Stimulated activated CD4-positive, alpha-beta T cell treated with anti-CD3 and anti-CD28 coated beads, Interleukin-15, amount 100 ng/mL, for 24 hours (primary cell): Measurements from ENCODE around the gene UNKL.
A peak's percentile ranks its signal among the peaks of the same experiment; 100 is the strongest.

Source experiments
- DNase-seq: peaks from one replicate; pipeline ENCODE4 v3.0.0-alpha.2; 2020

The UNKL gene, protein sequence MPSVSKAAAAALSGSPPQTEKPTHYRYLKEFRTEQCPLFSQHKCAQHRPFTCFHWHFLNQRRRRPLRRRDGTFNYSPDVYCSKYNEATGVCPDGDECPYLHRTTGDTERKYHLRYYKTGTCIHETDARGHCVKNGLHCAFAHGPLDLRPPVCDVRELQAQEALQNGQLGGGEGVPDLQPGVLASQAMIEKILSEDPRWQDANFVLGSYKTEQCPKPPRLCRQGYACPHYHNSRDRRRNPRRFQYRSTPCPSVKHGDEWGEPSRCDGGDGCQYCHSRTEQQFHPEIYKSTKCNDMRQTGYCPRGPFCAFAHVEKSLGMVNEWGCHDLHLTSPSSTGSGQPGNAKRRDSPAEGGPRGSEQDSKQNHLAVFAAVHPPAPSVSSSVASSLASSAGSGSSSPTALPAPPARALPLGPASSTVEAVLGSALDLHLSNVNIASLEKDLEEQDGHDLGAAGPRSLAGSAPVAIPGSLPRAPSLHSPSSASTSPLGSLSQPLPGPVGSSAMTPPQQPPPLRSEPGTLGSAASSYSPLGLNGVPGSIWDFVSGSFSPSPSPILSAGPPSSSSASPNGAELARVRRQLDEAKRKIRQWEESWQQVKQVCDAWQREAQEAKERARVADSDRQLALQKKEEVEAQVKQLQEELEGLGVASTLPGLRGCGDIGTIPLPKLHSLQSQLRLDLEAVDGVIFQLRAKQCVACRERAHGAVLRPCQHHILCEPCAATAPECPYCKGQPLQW

DNA sequence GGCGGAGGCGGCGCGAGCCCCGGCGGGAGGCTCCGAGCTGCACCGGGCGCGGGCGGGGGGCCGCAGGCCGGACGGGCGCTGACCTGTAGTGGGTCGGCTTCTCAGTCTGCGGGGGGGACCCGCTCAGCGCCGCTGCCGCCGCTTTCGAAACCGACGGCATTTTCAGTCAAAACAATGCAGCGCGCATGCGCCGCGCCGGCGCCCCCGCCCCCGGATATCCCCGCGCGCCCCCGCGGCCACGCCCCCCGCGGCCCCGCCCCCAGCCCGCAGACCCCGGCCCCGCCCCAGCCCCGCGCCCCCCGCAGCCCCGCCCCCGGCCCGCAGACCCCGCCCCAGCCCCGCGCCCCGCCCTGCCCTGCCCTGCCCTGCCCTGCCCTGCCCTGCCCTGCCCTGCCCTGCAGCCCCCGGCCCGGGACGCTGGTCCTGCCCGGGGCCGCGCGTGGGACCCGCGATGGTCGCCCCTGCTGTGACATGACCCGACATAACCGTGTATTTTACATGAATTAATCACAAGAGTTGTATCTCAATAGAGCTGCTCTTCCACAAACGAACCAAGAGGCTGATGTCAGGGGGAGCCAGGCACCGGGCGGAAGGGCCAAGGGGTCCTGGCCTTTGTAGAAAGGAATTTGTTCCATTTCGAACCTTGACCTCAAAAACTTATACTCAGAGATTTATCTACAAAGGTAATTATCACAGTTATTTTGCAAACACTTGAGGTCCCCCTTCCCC lies at the start of gene UNKL:
TSS of gene UNKL (minus strand) at position 173 of the 729 bp plus-strand sequence. CDS start at position 160, 13 bp downstream.
- DNase-seq, result peak; percentile 85

DNA sequence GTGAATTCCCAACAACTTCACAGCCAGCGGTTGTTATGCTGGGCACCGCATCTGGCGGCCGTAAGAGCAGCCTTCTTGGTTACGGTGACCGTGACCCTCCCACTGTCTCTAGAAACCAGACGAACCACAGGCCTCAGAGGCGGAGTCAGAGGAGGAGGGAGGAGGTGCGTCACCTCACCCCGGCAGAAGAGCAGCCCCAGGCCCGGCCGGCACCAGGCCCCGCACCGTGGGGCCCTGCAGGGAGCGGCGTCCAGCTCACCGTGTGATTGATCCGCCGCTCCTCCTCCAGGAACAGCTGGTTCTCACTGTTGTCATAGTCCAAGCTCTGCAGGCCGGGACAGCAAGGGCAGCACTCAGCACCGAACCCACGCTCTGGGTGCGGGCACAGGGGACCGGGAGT lies 46.6 kb upstream of the UNKL start:
- no peak for DNase-seq

DNA sequence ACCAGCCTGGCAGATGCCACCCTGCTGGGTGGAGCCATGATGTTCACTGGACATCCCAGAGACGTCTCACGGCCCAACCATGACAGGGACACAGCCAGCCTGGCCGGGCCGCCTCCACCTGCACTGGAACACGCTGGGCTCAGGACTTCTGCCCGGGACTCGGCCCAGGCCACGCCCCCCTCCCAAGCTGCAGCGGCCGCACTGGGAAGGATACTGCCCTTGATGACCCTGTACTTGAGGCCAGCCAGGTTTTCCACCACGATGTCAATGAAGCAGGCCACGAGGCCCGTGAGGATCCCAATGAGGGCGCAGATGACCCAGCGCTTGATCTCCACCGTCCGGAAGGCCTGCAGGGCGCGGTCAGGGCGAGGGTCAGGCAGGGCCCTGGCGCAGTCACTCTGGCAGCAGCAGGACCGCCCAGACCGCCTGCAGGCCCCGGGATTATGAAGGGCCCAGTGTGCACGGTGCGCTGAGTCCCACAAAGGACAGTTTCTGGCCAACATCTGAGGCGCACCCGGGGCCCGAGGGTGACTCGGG lies 46.2 kb upstream of the UNKL start:
- no peak for DNase-seq

DNA sequence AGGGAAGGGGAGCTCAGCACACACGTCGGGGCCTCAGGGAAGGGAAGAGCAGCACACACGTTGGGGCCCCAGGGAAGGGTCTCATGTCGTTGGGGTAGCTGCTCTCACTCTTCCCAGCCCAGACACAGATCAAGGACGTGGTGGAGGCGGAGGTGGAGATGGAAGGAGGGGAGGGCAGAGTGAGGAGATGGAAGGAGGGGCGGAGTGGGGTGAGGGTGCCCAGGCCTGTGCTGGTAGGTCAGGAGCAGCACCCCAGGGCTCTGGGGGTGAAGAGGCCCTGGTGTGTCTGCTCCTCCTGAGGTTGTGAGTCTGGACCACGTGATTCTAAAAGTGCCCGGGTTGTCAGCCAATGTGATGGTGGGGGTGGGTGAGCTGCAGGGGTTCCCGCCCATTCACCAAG lies 45.5 kb upstream of the UNKL start:
- DNase-seq, result no peak

DNA sequence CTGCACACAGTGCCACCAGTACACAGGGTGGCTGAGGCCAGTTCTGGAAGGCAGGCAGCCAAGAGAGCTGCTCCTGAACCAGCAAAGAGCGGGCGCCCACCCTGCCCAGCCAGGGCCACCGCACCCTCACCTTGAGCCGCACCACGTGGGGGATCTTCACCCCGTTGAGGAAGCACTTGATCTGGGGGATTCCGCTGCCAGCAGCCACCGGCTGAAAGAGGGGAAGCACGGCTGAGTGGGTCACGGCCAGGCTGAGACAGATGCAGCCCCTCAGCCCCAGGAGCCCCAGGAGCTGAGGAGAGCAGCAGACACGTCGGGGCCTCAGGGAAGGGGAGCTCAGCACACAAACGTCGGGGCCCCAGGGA lies 44.5 kb upstream of the UNKL start:
- no peak for DNase-seq

DNA sequence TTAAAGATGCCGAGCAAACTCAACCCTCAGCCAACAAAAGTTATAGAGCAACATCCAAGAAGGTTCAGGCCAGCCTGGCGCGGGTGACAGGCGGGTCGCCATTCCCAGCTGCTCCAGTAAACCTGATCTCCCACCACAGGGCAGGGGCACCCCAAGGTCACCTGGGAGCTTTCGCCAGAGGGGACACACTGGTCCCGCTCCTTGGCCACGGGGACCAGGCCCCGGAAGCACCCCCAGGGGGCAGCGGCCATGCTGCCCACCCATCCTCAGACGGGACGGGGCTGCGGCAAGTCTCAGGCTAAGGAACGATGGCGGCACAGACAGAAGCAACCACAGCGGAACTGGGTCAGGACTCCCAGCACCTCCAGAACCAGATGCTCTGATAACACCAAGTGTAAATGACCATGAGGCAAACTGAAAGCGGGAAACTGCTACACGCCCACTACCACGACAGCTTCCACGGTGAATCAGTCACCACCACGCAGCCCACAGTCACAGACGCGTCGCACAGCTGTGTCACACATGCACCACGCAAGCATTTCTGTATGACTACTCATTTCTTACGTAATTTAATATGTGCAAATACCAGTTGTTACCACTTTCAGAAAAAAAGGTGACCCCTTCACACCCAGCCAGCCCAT lies 44.0 kb upstream of the UNKL start:
- peak; percentile 42 for DNase-seq

DNA sequence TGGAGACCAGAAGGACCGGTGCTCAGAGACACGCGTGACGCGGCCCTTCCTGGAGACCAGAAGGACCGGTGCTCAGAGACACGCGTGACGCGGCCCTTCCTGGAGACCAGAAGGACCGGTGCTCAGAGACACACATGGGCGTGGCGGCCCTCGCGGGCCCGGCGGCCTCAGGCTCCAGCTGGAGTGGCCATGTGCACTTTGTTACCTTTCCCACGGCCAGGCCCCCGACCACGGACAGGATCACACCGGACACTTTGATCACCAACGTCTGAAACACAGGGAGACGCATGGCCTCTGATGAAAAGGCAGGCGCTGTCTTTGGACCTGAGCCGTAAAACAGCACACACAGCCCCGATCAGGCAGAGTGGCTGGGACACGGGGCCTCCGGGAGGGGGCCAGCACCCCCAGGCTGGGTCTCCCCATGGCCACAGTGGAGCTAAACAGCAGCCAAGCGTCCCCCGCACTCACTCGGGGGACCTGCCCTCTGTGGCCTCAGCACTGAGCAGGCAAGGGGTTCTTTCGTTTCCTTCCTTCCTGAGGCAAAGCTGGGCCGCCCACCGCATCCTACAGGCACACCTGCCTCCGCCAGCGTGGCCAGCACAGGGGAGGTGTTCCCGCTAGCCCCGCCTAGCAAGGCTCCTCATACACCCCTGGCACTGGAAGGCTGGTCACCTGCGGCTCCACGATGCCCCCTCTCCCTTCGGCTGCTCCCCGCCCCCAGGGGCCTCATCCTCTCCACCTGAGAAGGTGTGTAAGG lies 43.2 kb upstream of the UNKL start:
- DNase-seq, result no peak

DNA sequence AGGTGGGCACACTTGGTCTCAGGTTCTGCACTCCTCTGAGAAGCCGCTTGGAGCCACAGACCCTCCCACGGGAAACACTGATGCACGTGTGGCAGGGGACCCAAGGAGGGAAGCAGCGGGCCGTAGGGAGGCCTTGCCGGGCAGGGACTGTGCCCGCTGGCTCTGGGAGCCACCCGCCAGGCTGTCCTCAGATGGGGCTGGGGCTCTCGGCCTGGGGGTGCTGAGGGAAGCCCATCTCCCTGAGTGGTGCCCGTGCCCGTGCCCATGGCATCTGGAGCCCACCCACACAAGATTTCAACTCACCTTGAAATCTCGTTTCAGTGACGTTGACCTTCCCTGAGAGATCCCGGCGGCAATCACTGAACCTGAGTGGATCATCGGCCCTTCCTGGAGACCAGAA lies 42.4 kb upstream of the UNKL start:
- DNase-seq, result no peak

DNA sequence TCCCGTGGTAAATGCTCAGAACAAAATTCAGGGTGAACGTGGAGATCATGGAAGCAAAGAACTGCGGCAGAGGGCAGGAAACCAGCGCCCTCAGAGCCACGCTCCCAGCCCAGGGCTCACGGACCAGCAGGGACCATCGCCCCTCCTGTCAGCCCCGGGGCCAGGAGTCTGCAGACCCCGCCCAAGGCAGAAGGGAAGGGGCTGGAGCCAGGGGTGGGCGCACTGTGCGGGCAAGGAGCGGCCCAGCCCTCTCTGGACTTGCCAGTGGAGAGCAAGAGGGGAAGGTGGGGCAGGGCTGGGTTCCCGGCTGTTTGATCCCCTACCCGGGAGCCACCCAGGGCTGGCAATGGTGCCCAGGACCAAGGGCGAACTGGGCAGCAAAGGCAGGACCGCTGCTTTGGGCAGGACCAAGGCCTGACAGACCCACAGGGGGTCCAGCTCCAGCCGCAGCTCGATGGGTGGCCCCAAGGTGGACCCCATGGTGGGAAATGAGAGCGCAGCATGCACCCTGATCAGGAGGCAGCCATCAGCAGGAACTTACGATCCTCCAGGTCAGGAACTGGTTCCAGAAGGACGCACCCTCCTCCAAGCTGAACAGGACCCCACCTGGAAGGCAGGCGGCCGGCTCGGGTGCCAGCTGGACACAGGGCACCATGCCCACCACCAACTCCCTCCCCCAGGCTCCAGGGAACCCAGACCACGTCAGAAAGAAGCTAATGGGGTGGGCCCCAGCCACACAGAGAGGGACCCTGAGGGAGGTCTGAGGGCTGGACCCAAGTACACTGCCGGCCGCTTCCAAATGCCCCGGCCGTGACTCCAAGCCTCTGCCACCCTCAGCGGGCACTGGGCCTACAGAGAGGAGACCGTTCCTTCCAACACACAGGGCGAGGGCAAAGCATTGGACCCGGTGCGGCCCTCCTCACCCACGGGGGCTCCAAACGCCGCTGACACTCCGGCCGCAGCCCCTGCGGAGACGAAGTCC lies 41.0 kb upstream of the UNKL start:
- DNase-seq, result no peak

DNA sequence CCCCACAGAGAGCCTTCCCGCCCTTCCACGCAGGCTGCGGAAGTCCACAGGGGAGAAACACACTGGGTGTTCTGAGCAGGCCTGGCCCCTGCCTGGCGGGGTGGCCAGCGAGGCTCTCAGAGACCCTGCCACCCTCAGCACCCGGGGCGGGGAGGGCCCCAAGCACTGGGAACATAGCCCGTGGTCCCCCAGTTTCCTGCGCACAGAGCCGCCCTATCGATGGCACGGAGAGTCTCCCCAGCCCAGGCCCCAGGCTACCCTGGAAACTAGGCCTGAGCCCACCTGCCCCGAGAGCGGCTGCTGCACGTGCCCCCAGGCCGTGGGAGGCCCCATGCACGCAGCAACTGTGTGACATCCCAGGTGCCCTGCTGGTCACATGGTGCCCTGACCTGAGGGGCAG lies 40.1 kb upstream of the UNKL start:
- no peak for DNase-seq

DNA sequence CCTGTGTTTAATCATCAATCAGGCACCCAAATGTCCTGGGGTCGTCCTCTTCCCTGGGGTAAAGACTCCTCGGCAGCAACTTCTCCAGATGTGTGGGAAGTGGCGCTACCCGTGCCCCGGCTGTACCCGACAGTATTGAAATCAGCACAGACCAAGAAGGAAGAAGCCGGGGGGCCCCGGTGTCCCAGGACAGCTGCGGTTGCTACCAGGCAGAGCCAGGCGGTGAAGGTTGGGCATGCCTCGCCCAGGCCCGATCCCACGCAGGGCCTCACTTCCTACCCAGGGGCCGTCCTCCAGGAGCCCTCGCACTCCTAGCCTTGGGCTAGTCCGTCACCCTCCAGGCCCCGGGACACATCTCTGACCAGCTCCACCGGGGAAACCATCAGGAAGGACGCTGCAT lies 38.8 kb upstream of the UNKL start:
- DNase-seq, result no peak

DNA sequence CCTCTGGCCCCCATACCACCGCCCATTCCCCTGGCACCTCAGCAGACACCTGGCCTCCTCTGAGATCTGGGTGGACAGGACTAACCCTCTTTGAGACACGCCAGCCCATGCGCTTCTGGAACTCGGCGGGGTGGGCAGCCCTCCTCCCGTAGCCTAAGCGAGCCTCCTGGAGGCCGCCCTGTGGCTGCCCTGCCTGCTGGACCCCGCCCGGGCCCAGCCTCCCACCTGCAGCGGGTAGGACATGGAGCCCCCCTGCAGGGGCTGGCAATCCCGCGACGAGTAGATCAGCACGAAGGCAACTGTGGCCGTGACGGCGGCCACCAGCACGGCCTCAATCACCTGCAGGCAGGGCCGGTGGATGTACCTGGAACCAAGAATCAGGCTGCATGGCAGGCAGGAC lies 38.0 kb upstream of the UNKL start:
- DNase-seq, result no peak

DNA sequence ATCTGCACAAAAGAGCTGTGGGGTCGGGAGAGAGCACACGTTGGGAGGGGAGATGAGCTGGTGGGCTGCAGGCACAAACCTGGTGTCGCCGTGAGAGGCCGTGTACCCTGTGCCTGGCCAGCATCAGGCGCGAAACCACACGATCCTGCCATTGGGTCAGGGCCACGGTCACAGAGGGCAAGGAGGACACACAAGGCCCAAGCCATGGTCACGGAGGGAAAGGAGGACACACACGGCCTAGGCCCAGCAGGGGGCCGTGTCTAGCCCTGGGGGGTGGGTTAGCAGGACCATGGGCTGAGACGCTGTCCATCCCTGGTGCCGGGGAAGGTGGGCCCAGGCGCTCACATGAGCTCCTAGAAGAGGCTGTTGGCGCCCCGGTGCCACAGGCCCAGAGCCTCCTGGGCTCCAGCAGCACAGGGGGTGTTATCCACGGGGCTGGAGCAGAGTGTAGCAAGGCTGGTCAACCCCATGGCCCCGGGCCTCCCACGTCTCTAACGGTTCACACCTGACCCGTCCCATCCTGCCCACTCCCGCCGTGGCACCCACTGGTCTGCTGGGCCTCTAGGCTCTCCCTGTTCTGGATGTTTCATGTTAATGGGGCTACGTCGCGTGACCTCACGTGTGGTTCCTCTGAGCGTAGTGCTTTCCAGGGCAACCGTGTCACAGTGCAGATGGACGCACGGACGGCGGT lies 37.3 kb upstream of the UNKL start:
- DNase-seq, result no peak

DNA sequence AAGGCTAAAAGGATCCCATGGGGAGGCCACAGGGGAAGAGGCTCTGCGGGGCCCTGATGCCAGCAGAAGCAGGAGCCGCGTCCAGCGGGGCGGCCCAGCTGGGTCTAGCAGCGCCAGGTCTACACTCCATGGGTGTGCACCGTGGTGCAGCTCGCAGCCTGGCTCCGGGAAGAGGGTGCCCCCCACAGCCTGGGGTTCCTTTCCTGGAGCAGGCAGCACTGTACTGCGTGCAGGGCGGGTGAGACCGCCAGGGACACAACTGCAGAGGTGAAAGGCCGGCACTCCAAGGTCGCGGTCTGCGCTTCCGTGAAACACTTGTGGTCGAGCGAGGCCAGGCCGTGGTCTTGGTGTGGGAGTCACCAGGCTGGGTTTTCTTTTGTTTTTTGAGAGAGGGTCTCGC lies 36.3 kb upstream of the UNKL start:
- DNase-seq, result no peak

DNA sequence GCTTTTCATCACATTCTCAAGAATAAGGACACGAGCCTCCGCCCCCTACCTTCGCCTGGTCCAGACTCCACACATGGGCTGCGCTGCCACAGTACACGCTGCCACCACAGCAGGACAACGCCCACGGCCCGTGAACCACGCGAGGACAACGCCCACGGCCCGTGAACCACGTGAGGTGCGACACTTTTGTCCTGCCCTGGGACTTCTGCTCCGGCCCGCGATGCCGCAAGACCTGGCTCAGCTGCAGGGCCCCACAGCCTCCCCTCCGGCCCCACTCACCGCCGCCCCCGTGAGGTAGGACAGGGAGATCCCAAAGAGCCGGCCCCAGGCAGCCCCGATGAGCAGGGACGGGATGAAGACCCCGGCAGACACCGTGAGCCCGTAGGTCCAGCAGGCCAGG lies 35.7 kb upstream of the UNKL start:
- DNase-seq, result no peak

DNA sequence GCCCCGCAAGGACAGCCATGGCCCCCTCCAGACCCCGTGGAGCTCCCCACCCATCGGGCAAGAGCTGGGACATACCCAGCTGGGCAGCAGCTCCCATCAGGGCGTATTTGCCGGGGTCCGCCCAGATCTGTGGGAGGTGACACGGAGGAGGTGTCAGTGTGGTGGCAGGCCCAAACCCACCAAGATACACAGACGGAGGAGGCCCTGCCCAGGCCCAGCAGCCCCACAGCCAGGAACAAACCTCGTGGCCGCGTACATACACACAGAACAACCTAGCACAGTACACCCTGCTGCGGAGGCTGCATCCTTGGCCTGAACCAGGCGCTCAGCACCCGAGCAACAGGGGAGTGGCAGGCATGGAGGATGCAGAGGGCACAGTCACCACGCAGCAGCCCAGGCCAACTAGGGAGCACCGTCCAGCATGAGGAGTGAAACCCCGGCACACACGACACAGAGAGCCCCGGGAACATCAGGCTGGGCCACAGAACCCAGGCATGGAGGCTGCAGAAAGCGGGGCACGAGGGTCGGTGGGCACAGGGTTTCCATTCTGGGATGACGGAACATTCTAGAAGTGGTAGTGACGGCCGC lies 34.8 kb upstream of the UNKL start:
- no peak for DNase-seq

DNA sequence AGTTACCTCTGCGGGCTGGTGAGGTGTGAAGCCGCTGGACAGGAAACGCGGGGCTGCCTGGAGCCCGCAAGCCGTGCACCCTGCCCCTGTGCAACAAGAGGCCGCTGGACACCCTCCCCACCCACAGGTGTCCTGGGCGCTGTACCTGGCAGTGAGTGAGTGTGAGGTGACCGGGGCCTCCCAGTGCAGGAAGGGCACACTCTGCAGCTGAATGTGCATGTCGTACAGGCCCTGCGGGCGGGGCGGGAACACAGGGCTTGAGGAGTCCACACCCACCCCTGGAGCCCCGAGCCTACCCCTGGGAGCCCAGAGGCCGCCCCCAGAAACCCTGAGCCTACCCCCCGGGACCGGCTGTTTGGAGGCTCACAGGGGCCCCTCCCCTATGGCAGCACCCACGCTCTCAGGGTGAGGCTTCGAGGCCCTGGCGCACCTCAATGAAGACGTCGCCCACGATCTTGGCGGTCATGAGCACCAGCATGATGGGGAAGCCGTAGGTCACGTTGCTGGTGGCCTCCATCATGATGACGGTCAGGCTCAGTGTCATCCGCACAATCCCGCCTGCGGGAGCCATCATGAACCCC lies 34.1 kb upstream of the UNKL start:
- DNase-seq, result no peak

DNA sequence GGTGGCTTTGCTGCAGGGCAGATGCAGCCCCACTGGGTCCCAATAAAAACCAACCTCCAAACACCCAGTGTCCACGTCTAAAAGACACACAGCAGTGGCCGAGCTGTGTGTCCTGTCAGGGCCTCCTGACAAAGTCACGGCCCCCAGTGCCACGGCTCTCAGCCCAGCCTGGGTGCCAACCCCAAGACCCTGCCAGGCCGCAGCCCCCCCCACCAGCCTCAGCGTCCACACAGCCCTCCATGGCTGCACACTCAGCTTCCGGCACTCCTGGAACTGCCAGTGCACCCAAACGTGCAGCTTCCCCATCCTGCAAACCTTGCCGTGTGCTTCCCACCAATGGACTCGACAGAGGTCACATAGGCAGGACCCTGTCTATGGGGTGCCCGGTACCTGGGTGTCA lies 33.5 kb upstream of the UNKL start:
- no peak for DNase-seq

DNA sequence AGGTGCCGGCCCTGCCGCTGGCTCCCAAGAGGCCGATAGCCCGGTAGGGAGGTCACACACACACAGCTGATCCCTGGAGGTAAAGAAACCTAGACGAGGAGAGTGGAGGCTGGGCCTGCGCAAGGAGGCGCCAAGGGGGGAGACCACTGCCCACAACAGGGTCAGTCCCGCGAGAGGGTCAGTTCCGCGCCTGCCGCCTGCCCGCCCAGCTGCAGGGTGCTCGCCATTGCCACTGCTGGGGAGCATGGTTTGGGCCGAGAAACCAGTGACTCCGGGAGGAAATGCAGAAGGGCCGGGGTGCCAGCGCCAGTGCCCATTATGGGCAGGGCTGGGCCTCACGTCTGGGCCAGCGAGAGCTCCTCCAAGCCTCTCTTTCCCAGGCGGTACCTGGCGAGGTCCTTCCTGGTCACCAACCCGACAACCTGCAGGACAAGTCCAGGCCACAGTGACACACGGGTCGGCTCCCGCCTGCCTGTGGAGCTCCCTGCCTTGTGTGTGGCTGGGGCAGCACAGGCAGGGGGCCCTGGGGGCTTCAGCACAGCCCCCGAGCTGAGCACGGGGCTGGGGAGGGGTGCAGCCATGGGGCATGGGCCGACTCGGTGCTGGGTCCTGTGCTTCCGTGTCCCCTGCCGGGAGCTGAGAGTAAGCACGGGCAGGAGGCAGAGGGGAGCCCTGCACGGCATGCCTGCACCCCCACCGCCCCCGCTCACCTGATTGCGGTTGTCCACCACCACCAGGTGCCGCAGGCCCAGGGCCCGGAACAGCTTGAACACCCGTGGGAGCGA lies 32.0 kb upstream of the UNKL start:
- no peak for DNase-seq
